ENCODE data around the gene TOX2. TPM values are rescaled to one million over a fixed set of nuclear protein-coding genes. Genes with fewer than 3 reads are reported as not detected.
A peak's percentile ranks its signal among the peaks of the same experiment; 100 is the strongest.

Gene TOX2
- total RNA-seq, 2 experiments from 2014 or later: 0.23 TPM; not detected in 1

GRCh38 chr20:43982886-43983285 lies 68.2 kb downstream of the TOX2 start:
- Histone ChIP-seq H3K4me3 (ENCODE audit: low read depth, low read length, poor library complexity, severe bottlenecking) (no peak overlapping the region), H3K4me2 (ENCODE audit: low read length) (no peak overlapping the region), H3K9me3 (ENCODE audit: low read length) (no peaks in the 10 kb centered on the region), H3K79me2 (ENCODE audit: insufficient read depth, low read depth, low read length) (no peaks in the 10 kb centered on the region), H3K36me3 (ENCODE audit: insufficient read depth, low read length) (no peaks in the 10 kb centered on the region), H3K4me1 (ENCODE audit: insufficient read depth, low read length, poor library complexity, severe bottlenecking) (no peaks in the 10 kb centered on the region), H3K27ac (ENCODE audit: low read depth, low read length, poor library complexity, severe bottlenecking) (no peak overlapping the region), H2AFZ (ENCODE audit: low read length) (no peak overlapping the region), H3K9me2 (ENCODE audit: insufficient read depth, low read length) (no peaks in the 10 kb centered on the region), H4K20me1 (ENCODE audit: insufficient read depth, low read length) (no peaks in the 10 kb centered on the region)
- POLR2A ChIA-PET: no interaction called here
- CTCF ChIA-PET (ENCODE audit: unreplicated experiment): no interaction called here
- DNase-seq (ENCODE audit: low spot score): no peak
- intact Hi-C loops (cut with micrococcal nuclease; ENCODE audit: unreplicated experiment): no loop called here
- TF ChIP-seq EZH2phosphoT487 (IDR thresholded peaks at IDR 0.05; ENCODE audit: borderline replicate concordance, low read depth, low read length) (no peak), CTCF (conservative IDR thresholded peaks at IDR 0.05; ENCODE audit: low read length) (no peak)
- BruUV-seq (replicated peaks): no TSS peak

GRCh38 chr20:43983359-43983758 lies 68.7 kb downstream of the TOX2 start:
- intact Hi-C loops (cut with micrococcal nuclease; ENCODE audit: unreplicated experiment): no loop called here
- BruUV-seq (replicated peaks): no TSS peak
- Histone ChIP-seq H2AFZ (ENCODE audit: low read length) (no peak overlapping the region), H3K4me1 (ENCODE audit: insufficient read depth, low read length, poor library complexity, severe bottlenecking) (no peaks in the 10 kb centered on the region), H3K36me3 (ENCODE audit: insufficient read depth, low read length) (no peaks in the 10 kb centered on the region), H3K9me3 (ENCODE audit: low read length) (no peaks in the 10 kb centered on the region), H3K27ac (ENCODE audit: low read depth, low read length, poor library complexity, severe bottlenecking) (no peak overlapping the region), H3K4me2 (ENCODE audit: low read length) (no peak overlapping the region), H3K9me2 (ENCODE audit: insufficient read depth, low read length) (no peaks in the 10 kb centered on the region), H3K4me3 (ENCODE audit: low read depth, low read length, poor library complexity, severe bottlenecking) (no peak overlapping the region), H4K20me1 (ENCODE audit: insufficient read depth, low read length) (no peaks in the 10 kb centered on the region), H3K79me2 (ENCODE audit: insufficient read depth, low read depth, low read length) (no peaks in the 10 kb centered on the region)
- ChIA-PET POLR2A (no interaction called here), CTCF (ENCODE audit: unreplicated experiment) (no interaction called here)
- peak; percentile 16 for DNase-seq (ENCODE audit: low spot score)
- TF ChIP-seq EZH2phosphoT487 (IDR thresholded peaks at IDR 0.05; ENCODE audit: borderline replicate concordance, low read depth, low read length) (no peak), CTCF (conservative IDR thresholded peaks at IDR 0.05; ENCODE audit: low read length) (peak; percentile 73)

GRCh38 chr20:43983904-43984361 lies 69.3 kb downstream of the TOX2 start:
- no peaks in the 10 kb centered on the region for H3K9me2 ChIP-seq (ENCODE audit: insufficient read depth, low read length)
- no peaks in the 10 kb centered on the region for H3K79me2 ChIP-seq (ENCODE audit: insufficient read depth, low read depth, low read length)
- CTCF ChIA-PET (ENCODE audit: unreplicated experiment): no interaction called here
- BruUV-seq (replicated peaks): no TSS peak
- no peaks in the 10 kb centered on the region for H3K9me3 ChIP-seq (ENCODE audit: low read length)
- no peak overlapping the region for H3K4me3 ChIP-seq (ENCODE audit: low read depth, low read length, poor library complexity, severe bottlenecking)
- no peak for DNase-seq (ENCODE audit: low spot score)
- POLR2A ChIA-PET: interaction anchor here (1.0 kb wide), 2 partner anchors 10 to 28 kb away, joined by 3 read pairs; no protein-coding TSS in a partner anchor
- no peaks in the 10 kb centered on the region for H3K36me3 ChIP-seq (ENCODE audit: insufficient read depth, low read length)
- H3K27ac ChIP-seq (ENCODE audit: low read depth, low read length, poor library complexity, severe bottlenecking): no peak overlapping the region
- no peaks in the 10 kb centered on the region for H3K4me1 ChIP-seq (ENCODE audit: insufficient read depth, low read length, poor library complexity, severe bottlenecking)
- H2AFZ ChIP-seq (ENCODE audit: low read length): no peak overlapping the region
- no peak for TF ChIP-seq EZH2phosphoT487 (IDR thresholded peaks at IDR 0.05; ENCODE audit: borderline replicate concordance, low read depth, low read length)
- no peak for TF ChIP-seq CTCF (conservative IDR thresholded peaks at IDR 0.05; ENCODE audit: low read length)
- H3K4me2 ChIP-seq (ENCODE audit: low read length): no peak overlapping the region
- no peaks in the 10 kb centered on the region for H4K20me1 ChIP-seq (ENCODE audit: insufficient read depth, low read length)
- intact Hi-C loops (cut with micrococcal nuclease; ENCODE audit: unreplicated experiment): no loop called here
